HuH-7.5 (cell line): Measurements from ENCODE around the gene HOXA4.

Experiments used
- DNase-seq: peaks from one replicate; pipeline ENCODE4 v3.0.0; 2011; ENCODE audit warnings: low spot score

HOXA4 gene

GRCh38 chr7:27158436-27159265 lies 28.1 kb upstream of the HOXA4 start:
- no peak for DNase-seq

- no peak for DNase-seq
These were observed 27.3 kb upstream of the HOXA4 start for GRCh38 chr7:27157702-27158431.

GRCh38 chr7:27156916-27157701 lies 26.6 kb upstream of the HOXA4 start:
- no peak for DNase-seq

GRCh38 chr7:27156508-27156898 lies 25.9 kb upstream of the HOXA4 start, which contains the start of gene HOXA7:
Gene HOXA7, minus strand, starts transcription at chr7:27156675. Its CDS starts 130 bp downstream, at chr7:27156545.
- peak; percentile 87 for DNase-seq

- DNase-seq: peak; percentile 84
These were observed 25.4 kb upstream of the HOXA4 start for GRCh38 chr7:27155816-27156507.

- no peak for DNase-seq
These were observed 24.6 kb upstream of the HOXA4 start for GRCh38 chr7:27154901-27155815.

GRCh38 chr7:27154369-27154768 lies 23.8 kb upstream of the HOXA4 start:
- DNase-seq: no peak

GRCh38 chr7:27153526-27153925 lies 23.0 kb upstream of the HOXA4 start:
- DNase-seq: no peak

- no peak for DNase-seq
These were observed 22.4 kb upstream of the HOXA4 start for GRCh38 chr7:27152816-27153442.

- DNase-seq: no peak
These were observed 21.6 kb upstream of the HOXA4 start, which contains the start of gene HOXA3 for GRCh38 chr7:27151931-27152815. Gene HOXA3, minus strand, starts transcription at chr7:27152583. Its CDS starts 41,943 bp downstream, at chr7:27110640.

GRCh38 chr7:27151341-27151930 lies 20.9 kb upstream of the HOXA4 start:
- DNase-seq: no peak

GRCh38 chr7:27150568-27151340 lies 20.2 kb upstream of the HOXA4 start:
- DNase-seq: peak; percentile 95

GRCh38 chr7:27149842-27150567 lies 19.4 kb upstream of the HOXA4 start:
- no peak for DNase-seq

- no peak for DNase-seq
These were observed 18.4 kb upstream of the HOXA4 start for GRCh38 chr7:27148756-27149641.

GRCh38 chr7:27148031-27148755 lies 17.6 kb upstream of the HOXA4 start:
- DNase-seq: no peak
